T47D (cell line): Measurements from ENCODE around the gene AUTS2.

Source experiments
- DNase-seq, 2 experiments: peaks; one replicate each; pipeline versions ENCODE4 v3.0.0 to v3.0.0-alpha.2; 2011 to 2012; ENCODE audit warnings: low read depth in 1 of 2, low spot score in 1 of 2
- JUND ChIP-seq: IDR thresholded peaks from 2 replicates; pipeline ENCODE4 v1.6.1; 2012; ENCODE audit warnings: low read depth
- in situ Hi-C: cut with HindIII; loops from 2 replicates; pipeline ENCODE4 v1.10.0; 2016; ENCODE audit warnings: low sequenced_read_pairs, low pct_unique_long_range_greater_than_20kb

Gene AUTS2

DNA sequence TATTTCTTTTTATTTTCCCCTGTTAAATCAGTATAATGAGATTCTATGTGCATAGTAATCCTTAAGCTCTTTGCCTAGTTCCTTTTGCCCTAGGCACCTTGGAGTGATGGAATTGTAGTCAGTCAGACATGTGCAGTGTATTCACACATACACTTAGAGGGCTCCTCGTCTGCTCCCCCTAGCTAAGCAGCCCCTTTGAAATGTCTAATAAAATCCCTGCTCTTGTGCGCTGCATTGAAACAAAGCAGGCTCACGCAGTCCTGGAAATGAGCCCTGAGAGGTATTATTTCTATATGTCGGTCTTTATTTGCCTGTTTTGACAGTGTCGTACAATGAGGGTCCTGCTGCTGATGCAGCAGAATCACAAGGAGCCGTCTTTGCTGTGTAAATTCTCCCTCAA lies 258.7 kb downstream of the AUTS2 start:
- in situ Hi-C loops = no loop called here
- TF ChIP-seq JUND = no peak
- DNase-seq = no peak

DNA sequence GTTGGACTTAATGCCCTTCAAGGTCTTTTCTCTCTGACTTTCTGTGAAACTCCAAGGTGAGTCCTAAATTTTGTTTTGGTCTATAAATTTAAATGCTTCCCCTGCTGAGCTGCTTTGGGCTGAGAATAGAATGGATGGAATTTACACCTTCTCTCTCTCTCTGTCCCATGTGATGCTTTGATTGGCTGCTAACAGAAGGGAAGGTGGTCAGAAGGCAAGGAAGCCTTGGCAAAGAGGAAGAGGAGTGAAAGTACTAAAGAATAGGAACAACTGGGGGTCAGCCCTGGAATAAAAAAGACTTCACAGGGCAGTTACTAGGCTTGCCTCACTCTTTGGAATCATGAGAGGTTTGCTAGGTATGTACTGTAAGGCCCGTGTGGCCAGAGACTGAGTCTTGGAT lies 260.2 kb downstream of the AUTS2 start:
- in situ Hi-C loops = no loop called here
- DNase-seq = no peak
- no peak for TF ChIP-seq JUND

DNA sequence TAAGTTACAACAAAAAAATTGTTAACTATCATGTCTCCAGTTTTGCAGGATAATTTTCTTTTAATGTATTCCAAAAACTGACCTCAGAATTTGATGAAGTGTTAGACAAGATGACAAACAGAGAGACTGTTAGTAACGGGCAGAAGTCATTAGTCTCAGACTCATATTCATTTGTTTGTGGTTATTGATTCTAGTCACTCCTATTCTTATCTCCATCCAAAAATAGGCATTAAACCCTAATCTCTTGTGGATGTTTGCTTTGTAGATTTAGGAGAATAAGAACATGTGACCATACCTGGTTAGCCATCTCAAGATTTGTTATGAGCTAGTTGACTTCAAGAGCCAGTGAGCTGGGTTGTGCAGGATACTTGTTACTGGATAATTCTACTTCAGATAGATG lies 261.1 kb downstream of the AUTS2 start:
- in situ Hi-C loops = no loop called here
- no peak for TF ChIP-seq JUND

DNA sequence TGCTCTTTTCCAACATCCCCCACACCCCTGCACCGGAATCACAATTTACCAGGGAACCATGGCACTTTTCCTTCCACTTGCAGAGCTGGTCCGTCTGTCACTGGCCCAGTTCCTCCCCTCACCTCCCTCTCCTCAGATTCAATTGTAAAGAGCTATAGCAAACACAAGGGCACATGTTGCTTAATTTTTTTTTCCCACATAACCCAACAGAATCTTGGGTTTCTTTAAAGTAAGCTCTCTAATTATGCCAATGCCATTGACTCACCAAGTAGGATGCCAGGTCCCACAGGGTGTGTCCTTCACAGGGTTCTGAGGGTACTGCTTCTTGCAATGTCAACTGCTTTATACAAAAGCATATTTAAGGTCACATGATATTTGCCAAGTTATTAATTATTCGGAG lies 262.2 kb downstream of the AUTS2 start:
- in situ Hi-C loops = no loop called here
- DNase-seq = no peak
- TF ChIP-seq JUND = no peak

More for the DNA sequence above, 261.1 kb downstream of the AUTS2 start:
- no peak for DNase-seq

DNA sequence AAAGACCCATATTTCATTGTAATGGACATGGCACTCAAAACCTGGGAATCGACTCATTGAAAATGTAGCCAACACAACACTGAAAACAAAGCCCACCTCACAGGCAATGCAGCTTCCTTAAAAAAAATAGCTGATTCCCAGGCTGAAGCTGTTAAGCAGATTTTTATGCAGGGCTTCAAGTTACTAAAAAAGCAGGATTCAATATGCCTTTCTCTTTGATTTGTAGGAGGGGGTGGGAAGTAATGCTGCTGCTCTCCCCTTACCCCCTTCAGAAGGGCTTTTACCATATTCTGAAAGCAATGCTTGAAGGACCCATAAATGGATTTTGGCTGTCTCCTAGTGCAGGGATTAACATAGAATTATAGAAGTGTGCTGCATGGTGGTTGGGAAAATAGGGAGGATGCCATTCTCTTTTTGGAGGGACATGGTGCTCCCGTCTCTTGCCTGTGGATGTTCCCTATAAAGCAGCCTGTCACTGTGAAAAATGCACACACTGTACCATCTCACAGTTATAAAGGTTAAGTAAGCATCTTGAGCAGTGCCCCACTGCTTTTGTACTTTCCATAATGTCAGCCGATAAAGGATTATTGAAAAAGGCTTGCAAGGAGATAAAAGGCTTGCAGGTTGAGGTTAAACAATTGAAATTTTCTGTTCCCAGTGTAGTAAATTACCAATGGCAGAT lies 262.8 kb downstream of the AUTS2 start:
- DNase-seq = no peak
- no peak for TF ChIP-seq JUND
- in situ Hi-C loops = no loop called here

DNA sequence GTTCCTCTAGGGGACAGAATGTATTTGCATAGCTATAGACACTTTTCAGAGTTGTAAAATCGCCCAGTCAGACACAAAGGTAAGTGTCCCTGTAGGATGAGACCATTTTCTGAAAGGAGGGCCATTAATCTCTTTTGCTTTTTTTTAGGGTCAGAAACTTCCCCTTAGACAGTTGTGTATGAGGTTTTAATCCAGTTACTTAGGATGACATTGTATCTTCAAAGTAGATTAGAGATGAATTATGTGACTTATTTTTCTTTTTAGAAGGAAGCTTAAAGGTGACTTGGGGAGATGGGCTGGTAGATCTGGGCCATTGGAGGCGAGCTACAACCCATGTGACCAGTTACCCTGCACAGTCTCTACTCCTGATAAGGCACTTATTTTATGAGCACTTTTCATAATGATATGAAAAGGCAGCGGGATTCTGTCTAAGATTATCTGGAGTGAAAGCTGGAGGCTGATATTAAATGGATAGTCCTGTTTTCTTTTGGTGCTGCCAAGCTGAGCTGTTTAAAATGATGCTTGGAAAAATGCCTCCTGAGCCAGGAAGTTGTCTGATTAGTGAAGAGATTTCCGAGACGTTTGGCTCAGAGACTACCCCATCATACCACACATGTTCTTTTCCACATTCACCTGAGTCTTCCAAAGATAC lies 264.3 kb downstream of the AUTS2 start:
- TF ChIP-seq JUND = no peak
- no peak for DNase-seq
- in situ Hi-C loops = no loop called here

DNA sequence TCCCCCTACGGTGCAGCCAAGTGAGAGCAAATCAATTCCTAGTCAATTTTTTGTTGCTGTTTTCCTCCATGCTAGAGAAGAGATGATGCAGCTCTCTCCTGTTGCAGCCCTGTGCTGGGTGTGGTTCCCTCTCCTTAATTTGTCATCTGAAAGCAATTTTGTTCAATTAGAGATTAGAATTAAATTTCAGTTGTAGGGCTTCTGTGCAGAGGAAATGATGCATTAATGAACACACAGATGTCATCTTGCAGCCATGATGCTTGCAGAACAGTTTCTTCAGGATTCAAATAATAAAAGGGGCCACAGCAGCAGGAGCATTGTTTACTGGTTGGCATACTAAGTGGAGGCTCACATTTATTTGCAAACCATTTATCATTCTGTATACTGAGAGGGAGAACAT lies 266.0 kb downstream of the AUTS2 start:
- in situ Hi-C loops = no loop called here
- DNase-seq = no peak
- no peak for TF ChIP-seq JUND

DNA sequence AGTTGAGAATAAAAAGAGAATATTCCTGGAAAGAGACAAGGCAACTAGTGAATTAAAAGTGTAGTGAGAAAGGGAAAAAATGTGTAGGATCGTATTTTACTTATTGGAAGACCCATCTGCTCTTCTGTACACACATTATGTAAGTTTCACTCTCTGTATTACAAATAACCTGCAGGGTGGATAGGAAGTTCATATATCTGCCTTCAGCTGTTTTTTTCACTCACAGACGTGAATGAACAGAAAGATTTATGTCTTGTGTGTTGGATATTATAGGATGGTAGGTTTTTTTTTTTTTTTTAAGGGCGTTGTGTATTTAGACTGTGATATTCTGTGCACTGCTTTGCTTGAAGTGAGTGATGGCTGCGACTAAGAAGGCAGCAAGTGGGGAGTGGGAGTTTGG lies 266.5 kb downstream of the AUTS2 start:
- no peak for TF ChIP-seq JUND
- in situ Hi-C loops = no loop called here

DNA sequence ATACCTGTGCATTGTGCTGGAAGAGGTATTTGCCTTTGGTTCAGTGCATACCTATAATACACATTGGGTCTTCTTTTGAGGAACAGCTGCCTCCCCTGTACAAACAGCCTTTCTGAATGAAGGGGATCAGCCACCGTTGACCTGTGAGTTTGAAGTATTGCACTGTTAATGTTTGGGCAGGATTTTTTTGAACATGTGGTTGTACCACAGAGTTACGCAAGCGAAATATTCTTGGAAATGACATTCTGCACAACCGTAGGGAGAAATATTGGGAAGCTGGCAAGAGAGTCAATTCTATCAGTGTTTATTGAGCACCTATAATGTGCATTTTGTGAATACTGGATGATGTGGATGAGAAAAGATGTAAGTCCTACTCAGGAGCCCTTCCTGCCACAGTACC lies 270.6 kb downstream of the AUTS2 start:
- DNase-seq = no peak
- in situ Hi-C loops = no loop called here
- TF ChIP-seq JUND = no peak

More for the DNA sequence above, 266.5 kb downstream of the AUTS2 start:
- no peak for DNase-seq

DNA sequence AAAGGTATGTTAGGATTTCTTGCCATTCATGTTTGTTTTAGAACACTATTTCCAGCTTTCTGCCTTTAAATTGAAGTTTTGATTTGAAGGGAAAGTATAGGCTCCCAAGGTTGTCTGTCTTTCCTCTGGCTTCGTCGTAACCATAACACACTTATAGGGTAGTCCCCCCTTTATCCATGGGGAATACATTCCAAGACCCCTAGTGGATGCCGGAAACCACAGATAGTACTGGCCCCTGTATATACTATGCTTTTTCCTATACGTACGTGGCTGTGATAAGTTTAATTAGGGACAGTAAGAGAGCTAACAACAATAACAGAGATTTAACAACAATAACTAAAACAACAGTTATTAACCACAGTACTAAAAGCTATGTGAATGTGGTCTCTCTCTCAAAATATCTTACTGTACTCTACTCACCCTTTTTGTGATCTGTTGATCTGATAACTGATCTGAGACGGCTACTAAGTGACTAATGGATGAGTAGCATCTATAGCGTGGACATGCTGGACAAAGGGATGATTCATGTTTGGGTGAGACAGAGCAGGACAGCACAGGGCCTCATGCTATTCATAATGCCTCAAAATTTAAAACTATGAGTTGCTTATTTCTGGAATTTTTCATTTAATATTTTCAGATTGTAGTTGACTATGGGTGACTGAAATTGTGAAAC lies 273.1 kb downstream of the AUTS2 start:
- no peak for DNase-seq
- in situ Hi-C loops = no loop called here
- no peak for TF ChIP-seq JUND

DNA sequence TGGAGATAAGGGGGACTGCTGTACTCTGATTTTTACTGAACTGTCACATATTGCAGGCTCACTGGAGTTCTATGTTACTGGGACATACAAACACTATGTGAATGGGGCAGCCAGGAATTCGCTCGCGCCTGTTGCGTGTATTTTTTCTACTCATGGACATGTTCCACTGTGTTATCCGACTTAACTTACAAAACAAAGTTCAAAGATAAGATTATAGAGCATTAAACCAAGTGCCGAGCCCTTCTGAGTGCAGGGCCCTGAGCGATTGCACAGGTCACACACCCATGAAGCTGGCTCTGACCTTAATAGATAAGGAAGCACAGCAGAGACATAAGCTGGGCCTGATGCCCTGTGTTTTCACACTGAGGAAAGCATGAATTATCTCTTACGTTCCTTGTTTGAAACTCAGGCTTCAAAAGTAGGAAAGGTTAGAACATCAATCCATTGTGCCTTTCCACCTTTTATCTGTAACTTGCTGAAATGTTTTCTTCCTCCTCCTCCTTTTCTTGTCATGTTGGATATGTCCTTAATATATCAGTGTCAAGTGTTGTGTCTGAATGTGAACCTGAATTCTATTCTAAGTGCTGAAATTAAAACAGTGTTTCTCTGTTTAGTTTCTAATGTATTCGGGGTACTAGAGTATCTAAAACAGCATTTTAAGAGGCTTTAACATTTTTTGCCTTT lies 273.8 kb downstream of the AUTS2 start:
- in situ Hi-C loops = no loop called here
- no peak for TF ChIP-seq JUND
- no peak for DNase-seq

DNA sequence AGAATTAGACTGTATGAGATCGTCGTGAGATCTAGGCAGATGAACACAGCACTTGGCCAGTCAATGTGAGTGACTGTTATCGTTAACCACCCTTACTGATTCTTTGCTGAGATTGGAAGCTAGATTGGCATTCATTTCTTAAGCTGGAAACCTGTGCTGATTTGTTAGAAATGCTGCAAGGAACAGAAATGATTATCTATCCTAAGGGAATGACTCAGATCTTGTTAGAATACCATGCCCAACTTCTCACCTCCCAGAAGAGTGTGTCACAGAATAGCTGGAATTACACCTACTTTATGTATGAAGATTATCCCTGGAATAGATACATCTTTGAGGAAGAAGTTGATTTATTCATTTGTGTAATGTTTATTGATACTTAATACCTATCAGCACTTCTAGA lies 275.2 kb downstream of the AUTS2 start:
- in situ Hi-C loops = no loop called here
- DNase-seq = no peak
- TF ChIP-seq JUND = no peak

DNA sequence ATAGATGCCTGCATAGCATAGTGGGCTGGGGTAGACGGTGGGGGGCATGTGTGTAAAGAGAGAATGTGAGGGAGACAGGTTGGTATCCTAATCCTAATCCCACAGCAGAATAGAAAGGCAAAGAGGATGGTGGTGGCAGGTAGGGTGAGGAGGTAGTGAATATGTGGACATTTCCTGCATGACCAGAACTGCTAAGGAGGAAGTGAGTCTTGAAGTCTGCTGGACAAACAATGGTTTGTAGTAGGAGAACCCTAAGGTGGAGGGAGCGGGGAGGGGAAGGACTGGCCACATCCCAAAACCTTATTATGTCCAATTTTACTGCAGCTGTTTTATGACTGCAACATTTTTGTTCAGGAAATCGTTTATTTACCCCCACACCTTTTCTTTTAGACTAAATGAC lies 279.7 kb downstream of the AUTS2 start:
- DNase-seq = peak in 1 of 2 experiments; percentile 39
- in situ Hi-C loops = no loop called here
- no peak for TF ChIP-seq JUND
